RWPE1 (cell line): ENCODE data around the gene TRABD.

ENCODE experiments used
- CTCF ChIA-PET: fragments of 350-600 bp; sonication (Branson Sonifier 250); formaldehyde crosslinking; extraction: SDS; loops from one replicate; lab custom pipeline; 2021; lab: Yijun Ruan, JAX
- POLR2A ChIA-PET: fragments of 400-600 bp; formaldehyde crosslinking; extraction: SDS; loops from one replicate; lab custom pipeline; 2020; ENCODE audit warnings: antibody characterized with exemption; ENCODE audit not compliant: low non-redundant PET; lab: Yijun Ruan, JAX
- DNase-seq: peaks from one replicate; pipeline ENCODE4 v3.0.0; 2012; ENCODE audit warnings: low spot score
- H3K27ac ChIP-seq: fragments of 450-650 bp; 2 replicates; pipeline ENCODE4 v1.5.1; 2017
- CTCF ChIP-seq: fragments of 450-650 bp; conservative IDR thresholded peaks from 2 replicates; pipeline ENCODE4 v1.5.1; 2017; ENCODE audit warnings: low read depth, mild to moderate bottlenecking

Gene TRABD

GRCh38 chr22:50206599-50206998 lies 20.9 kb downstream of the TRABD start:
- peak overlapping the region; percentile 38 for H3K27ac ChIP-seq
- peak; percentile 18; the same call in 1 of the 2 replicates for TF ChIP-seq CTCF
- CTCF ChIA-PET, result interaction anchor here (0.5 kb wide), 1 partner anchor 21 kb away, joined by 3 read pairs; no protein-coding TSS in a partner anchor
- POLR2A ChIA-PET, result no interaction called here
- DNase-seq, result no peak

GRCh38 chr22:50207383-50208140 lies 21.8 kb downstream of the TRABD start:
- peak overlapping the region; percentile 38 for H3K27ac ChIP-seq
- ChIA-PET CTCF (no interaction called here), POLR2A (no interaction called here)
- no peak for DNase-seq
- TF ChIP-seq CTCF, result no peak

GRCh38 chr22:50208430-50208938 lies 22.8 kb downstream of the TRABD start:
- H3K27ac ChIP-seq, result peak overlapping the region; percentile 38
- ChIA-PET POLR2A (interaction anchor here (0.6 kb wide), 1 partner anchor 176 kb away, joined by 4 read pairs; no protein-coding TSS in a partner anchor), CTCF (interaction anchor here (0.6 to 1.0 kb wide), 2 partner anchors 54 to 59 kb away, joined by 3 to 4 read pairs; no protein-coding TSS in a partner anchor)
- DNase-seq, result no peak
- TF ChIP-seq CTCF, result no peak

GRCh38 chr22:50208939-50209892 lies 23.5 kb downstream of the TRABD start:
- H3K27ac ChIP-seq, result peak overlapping the region; percentile 38
- ChIA-PET CTCF (interaction anchor here (0.6 to 1.0 kb wide), 2 partner anchors 55 to 60 kb away, joined by 3 to 4 read pairs; no protein-coding TSS in a partner anchor), POLR2A (interaction anchor here (0.6 kb wide), 1 partner anchor 176 kb away, joined by 4 read pairs; no protein-coding TSS in a partner anchor)
- DNase-seq, result no peak
- no peak for TF ChIP-seq CTCF

- H3K27ac ChIP-seq, result peak overlapping the region; percentile 38
- DNase-seq, result peak; percentile 48
- POLR2A ChIA-PET, result no interaction called here
- TF ChIP-seq CTCF, result peak; percentile 85
- CTCF ChIA-PET, result no interaction called here
These were observed 24.2 kb downstream of the TRABD start for GRCh38 chr22:50209893-50210292.
